GM19438 (cell line): ENCODE results near the gene MRPL17.
"Not testable (repeated sequence)": the region's sequence is repeated elsewhere in the genome, so short reads cannot be mapped to it uniquely, and the experiment has no call there.

Experiments
- ATAC-seq: cut with Tn5 transposase; IDR thresholded peaks from one replicate; pipeline ENCODE4 v1.9.1; 2021; ENCODE audit warnings: low read depth; ENCODE audit not compliant: unreplicated experiment

The MRPL17 gene

DNA sequence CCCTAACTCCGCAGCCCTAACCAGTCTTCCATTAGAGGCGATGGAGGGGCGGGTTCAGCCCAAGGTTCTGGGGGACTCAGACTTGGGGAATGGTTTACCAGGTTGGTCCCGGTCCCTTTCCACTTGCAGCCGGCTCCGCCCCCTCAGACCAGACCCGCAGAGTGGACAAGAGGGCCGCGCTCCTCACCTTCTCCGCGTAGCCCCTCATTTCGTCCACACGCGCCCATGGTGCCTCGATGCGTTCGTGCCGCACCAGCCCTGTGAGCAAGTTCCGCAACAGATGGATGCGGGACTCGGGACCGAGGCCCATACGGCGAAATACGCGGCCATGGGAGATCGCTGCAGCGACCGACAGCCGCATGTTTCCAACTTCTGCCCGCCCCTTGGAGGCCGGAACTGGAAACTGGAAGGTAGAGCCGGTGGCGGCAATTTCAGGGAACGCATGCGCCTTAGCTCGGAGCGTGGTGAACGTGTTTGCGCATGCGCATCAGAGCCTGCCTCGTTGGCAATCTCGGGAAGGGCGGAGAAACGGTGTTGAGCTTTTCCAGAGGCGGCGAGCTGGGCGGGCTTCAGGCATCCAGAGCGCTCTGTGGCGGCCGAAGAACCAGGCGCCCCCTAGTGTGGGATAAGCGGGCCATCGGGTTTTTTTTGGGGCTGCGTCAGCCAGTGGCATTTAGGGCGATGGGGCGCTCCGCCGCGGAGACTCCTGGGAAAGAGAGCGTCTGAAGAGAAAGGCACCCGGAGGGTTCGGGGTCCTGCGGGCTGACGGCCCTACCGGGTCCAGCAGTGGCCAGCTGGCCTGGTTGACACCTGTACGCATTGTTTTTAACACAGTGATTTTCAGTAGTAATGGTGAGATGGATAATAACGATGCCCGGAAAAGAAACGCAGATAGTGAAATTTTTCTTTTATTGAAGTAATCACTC, at the start of gene MRPL17:
TSS of gene MRPL17 (minus strand) at position 405 of the 926 bp plus-strand sequence. CDS start at position 361, 44 bp downstream.
- peak; percentile 92 for ATAC-seq

DNA sequence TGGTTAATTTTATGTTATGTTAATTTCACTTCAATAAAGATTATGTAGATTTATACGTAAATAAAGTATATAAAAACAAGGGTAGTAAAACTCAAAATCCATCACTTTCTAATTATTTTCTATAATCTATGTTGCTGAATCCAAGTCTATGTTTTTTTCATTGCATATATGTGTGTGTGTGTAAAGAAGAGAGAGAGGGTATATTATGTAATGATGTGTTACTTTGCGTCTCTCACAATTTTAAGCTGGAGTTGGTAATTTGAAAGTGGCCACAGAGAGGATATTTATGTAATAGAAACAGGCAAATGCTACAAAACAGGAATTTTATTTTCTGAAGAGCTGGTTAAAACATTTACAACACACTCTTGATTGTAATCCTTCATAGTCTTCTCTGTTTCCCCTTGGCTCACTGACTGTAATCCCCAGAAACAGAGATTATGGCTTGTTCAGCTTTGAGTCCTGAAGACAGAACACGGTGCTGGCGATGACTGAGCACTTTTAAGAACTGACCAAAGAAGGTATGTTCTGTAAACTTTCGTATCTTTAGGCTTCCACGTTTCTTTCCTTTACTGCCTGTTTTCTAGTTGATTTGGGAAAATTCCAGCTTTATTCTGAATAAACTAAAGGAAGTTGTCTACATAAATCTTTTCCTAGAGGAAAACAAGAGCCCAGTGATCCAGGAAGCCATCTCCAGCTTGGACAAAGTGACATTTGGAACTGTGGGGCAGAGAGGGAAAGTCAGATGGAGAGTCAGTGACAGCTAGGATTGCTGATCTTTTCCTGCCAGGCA, 45.0 kb upstream of the MRPL17 start:
- ATAC-seq: no peak

DNA sequence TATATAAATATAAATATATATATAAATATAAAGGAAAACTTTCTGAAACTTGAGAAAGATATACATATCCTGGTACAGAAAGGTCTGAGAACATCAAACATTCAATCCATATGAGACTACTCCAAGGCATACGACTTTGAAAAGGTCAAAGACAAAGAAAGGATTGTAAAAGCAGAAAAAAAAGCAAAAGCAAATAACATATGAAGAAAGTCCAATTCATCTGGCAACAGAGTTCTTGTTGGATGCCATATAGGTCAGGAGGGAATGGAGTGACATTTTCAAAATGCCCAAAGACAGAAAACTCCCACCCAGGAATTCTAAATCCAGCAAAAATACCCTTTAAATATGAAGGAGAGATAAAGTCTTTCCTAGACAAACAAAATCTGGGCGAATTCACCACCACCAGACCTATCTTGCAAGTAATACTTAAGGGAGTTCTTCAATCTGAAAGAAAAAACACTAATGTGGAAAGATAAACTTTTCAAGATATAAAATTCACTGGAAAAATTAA, 42.3 kb upstream of the MRPL17 start:
- no peak for ATAC-seq

DNA sequence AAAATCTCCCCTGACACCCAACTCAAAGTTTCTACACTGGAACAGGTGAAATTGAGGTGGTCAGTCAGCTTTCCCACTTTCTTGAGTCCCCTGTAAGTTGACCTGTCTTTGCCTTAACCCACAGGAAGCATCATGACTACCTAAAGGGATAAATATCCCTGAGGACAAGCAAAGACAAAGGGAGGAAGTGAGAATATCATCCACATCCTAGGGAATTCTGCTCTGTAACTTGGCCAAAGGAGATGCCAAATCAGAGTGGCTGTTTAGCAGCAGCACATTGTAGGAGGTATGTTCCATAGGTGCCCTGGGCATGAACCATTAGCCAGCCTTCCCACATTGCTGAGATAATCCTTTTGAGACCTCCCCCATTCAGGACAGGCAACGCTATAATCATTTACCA, 40.9 kb upstream of the MRPL17 start:
- ATAC-seq: no peak

DNA sequence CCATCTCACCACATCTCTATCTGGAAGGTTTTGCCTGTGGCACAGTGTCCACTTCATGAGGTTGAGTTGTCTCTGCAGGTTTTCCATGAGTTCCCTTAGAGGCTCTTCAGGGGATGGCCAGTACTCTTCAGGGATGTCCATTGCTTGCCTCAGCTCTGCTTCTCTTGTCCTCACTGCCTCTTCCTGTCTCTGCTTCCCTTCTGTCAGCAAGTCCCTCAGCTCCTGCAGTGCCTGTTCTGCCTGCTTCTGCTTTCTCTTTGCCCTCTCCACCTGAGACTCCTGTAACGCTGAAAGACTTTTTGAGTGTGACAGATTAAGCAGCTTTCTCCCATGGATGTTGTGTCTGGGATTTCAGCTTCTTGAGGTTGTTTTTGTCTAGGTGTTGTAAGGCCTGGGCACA, 38.2 kb upstream of the MRPL17 start:
- ATAC-seq: no peak

DNA sequence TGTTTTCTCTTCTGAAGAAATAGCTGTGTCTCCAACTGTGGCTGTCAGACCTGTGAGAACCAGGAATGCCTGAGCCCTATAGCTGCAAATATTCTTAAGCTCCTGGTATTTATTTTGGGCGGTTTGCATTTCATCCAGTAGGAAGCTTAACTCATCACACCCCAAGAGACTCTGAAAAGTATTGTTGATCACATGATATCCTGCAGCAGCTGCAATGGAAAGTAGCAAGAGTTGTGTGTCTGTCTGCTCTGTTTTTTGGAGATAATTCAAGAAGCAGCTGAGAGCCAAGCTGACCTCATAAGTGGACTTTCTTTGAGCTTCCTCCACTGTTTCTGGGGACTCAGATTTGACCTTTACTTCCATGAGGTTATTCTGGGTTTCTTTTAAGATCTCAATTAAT, 36.4 kb upstream of the MRPL17 start:
- ATAC-seq: no peak

DNA sequence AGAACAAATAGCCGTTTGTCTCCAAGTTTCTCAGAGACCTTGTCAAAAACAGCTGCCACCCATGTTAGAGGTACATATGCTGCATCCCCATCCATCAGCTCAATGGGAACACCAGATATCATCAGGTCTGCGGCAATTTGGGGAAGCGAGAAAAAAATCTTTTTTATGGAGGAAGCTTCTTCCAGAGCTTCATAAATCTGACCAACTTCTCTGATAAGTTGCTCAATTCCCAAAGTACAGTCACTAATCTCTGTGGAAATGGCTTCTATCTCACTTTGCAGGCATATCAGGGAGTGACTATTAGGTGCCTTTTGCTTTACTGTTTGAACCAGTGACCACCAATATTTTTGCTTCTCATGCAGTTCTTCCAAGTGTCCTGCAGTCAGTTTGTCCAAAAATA, 34.3 kb upstream of the MRPL17 start:
- no peak for ATAC-seq

DNA sequence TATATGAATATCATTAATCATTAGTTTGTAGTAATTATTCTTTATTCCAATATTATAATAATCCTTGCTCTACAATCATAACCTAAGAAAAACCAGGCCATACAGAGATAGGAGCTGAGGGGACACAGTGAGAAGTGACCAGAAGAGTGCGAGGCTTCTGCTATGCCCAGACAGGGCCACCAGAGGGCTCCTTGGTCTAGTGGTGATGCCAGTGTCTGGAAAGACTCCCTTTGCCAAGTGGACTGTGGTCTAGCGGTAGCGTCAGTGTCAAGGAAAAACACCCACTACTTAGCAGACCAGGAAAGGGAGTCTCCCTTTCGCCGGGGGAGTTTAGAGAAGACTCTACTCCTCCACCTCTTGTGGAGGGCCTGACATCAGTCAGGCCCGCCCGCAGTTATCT, 28.4 kb upstream of the MRPL17 start:
- not testable (repeated sequence) for ATAC-seq

DNA sequence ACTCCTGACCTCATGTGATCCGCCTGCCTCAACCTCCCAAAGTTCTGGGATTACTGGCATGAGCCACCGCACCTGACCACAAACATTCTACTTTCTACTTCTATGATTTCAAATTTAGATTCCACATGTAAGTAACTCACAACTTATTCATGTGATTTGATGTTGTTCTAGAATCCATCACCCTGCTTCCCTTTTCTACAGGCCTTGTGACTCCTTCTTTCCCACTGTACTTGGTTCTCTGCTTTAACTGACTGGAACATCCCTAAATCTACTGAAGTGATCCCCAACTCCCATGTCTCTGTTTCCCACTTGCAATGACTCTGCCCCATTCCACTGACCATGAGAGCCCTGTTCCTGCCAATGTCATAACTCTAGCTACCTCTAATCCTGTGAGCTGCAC, 25.7 kb upstream of the MRPL17 start:
- no peak for ATAC-seq

DNA sequence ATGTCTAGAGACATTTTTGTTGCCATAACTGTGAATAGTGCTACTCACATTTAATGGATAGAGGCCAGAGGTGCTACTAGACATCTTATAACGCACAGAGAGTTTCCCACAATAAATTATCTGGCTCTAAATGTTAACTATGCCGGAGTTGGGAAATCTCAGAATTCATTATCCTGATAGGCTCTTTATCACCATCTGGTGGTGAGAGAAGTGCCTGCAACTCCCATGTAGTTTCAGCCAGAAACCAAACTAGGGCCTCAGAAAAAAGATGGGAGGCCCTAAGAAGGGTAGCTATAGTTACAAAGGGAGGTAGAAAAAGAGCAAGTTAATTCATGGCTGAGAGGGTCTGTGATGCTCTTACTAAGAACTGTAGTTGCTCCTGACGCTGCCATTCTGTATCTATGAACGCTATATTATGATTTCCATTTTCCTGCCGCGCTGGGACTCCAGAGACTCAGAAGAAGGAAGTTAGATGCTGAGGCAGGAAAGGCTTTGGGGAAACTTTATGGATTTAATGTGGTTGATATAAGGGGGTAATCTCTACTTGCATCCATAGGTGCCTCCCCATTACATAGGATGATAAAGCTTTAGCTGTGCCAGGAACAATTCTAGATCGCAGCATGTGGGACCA, 22.9 kb upstream of the MRPL17 start:
- no peak for ATAC-seq

DNA sequence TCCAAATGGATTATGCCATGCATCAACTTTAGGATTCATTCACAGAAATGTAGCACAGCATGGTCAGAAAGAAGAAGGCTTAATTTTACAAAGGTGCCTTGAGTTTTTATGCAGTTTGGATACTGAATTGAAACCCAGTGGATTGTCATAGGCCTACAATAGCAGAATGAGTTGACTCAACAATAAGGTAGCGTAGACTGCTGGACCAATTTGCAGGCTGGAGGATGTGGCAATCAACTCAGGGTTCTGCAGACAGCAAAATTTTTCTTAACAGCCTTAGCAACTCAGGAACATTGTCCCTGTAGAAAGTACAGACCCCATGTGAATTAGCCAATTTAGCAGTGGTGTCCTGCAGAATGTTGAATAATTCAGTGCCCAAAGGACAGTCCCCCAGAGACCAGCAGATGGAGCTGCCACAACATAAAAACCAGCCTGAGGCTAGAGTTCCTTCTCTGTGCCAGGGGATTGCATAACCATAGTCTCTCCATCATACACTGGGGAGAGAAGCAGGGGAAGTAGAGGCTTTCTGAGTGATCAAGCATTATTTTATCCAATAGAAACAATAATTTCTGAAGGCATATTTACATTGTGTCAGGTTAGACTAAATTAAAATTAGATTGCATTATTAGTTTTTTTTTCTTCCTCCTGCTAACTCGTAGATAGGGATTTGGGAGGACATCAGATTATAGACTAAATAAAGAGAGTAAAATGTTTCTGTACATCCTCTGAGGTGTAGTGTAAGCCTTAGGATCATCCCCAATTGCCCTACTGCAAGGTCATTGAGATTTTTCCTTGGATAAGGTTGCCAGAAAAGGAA, 20.3 kb upstream of the MRPL17 start:
- no peak for ATAC-seq

DNA sequence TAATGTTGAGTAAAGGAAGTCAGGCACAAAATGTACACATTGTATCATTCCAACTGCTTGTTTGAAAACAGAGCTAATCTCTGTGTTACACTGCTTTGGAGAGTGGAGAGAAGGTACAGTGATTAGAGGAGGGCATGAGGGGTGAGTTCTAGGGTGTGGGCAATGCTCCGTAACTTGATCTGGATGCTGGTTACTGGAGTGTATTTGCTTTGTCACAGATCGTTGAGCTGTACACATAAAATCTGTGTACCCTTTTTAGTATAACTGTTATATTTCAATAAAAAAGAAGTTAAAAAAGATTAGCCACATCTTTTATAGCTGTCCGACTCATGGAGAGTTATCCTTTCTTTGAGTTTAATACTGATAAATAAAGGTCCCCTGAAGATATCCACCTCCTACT, 18.8 kb upstream of the MRPL17 start:
- ATAC-seq: not testable (repeated sequence)

DNA sequence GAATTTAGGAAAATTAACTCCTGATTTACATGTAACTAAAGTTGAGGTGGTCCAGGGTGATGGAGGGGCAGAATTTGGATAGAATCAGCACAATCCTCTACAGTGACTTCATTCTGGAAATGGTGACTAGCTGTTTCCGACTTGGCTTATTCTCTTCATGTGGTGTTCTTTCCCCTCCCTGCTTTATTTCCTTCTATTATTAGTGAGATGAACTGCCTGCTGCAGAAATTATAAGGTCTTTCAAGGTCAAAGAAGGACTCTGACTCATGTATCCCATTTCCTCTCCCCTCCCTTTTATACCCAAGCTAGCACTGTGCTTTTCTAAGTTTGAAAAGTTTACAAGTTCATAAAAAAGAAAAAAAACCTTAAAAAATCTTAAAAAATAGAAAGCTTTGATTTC, 12.2 kb upstream of the MRPL17 start:
- no peak for ATAC-seq

DNA sequence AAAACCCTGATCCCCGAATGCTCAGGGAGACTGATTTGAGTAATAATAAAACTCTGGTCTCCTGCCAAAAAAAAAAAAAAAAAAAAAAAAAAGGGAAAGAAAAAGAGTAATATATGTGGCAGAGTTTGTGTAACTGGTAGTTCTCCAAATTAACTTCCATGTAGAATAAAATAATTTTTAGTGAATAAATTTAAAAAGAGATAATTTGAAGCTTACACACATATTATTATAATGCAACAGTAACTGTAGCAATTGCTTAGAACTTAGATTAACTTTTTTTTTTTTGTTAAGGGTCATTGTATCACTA, 11.0 kb upstream of the MRPL17 start:
- ATAC-seq: no peak

DNA sequence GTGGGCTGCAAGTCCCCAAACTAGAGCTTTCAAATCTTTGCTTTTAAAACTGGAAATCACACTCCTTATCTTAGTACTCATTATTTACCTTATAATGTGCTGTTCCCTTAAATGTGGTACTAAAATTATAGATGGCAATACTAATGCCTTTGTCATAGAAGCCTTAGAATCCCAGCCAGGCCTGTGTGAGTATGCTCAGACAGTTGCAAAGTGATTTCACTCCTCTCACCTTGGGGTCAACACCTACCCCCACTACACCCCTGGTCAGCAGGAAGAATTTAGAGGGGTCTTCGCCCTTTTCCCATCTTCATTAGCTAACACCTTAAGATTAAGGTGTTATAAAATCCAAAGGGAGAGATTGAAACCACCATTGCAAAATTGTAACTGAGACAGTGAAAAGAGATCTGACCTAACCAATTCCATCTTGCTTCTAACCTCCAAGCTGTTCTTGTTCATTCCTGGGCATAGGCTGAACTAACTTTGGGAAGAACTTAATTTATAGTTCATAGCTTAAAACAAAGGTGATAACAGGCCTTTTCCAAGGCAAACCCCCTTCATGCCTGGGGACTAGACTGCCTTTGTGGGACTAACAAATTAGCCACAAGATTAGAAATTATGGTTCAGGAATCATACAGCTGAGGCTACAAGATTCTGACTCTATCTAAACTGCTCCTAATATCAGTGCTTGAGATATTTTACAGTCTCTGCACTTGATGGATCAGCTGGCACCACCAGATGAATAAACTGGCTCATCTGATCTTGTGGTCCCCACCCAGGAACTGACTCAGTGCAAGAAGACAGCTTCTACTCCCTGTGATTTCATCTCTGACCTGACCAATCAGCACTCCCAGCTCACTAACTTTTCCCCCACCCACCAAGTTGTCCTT, 10.4 kb upstream of the MRPL17 start:
- no peak for ATAC-seq

DNA sequence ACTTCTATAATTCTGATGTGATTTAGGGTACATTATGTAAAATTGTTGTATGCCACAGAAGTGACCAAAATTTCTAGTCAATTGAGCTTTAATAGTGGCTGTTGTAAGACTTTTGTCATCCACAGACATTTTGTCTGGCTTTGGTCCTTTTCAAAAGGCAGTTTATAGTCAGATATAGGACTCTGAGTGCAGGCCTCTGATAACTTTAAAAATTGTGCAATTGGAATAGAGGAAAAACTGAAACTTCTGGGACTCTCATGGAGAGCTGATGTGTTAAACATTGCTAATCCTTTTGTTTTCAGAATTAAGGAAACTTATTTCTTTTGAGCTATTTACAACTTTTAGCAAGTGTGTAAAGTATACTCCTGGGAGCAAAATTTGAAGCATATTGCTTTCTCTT, 9.0 kb upstream of the MRPL17 start:
- ATAC-seq: no peak

DNA sequence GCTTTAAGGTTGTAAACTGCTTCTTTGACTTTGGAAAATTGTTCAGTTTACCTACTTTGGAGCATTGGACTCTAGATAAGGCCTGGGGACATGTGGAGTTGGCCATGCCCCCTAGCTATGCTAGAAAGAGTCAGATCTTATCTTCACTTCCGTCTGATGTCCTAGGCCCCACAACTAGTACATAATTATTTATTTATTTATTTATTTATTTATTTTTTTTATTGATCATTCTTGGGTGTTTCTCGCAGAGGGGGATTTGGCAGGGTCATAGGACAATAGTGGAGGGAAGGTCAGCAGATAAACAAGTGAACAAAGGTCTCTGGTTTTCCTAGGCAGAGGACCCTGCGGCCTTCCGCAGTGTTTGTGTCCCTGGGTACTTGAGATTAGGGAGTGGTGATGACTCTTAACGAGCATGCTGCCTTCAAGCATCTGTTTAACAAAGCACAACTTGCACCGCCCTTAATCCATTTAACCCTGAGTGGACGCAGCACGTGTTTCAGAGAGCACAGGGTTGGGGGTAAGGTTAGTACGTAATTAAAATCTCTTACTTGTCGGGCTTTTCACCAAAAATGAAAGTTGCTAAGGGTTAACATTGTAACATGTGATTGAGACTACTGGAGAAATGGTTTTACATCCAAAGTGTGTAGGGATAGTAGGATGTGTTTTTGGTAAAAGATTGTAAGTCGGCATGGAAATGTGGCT, 7.4 kb upstream of the MRPL17 start:
- not testable (repeated sequence) for ATAC-seq

DNA sequence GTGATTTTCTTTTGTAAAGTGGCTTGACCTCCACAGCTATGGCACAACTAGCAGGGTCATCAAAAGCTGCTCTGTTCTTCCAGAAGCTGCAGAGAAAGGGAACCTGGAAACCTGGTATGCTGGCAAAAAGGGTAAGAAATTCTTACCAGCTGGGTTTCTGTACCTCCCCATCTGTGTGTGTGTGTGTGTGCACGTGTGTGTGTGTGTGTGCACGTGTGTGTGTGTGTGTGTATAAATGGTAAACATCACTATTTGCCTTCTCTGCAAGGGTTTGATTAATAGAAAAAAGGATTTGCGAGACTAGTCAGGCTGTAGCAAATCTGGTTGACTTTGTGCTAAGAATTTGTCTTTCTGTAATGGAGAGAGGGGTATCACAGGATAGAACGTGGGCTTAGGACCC, 4.7 kb upstream of the MRPL17 start:
- no peak for ATAC-seq

DNA sequence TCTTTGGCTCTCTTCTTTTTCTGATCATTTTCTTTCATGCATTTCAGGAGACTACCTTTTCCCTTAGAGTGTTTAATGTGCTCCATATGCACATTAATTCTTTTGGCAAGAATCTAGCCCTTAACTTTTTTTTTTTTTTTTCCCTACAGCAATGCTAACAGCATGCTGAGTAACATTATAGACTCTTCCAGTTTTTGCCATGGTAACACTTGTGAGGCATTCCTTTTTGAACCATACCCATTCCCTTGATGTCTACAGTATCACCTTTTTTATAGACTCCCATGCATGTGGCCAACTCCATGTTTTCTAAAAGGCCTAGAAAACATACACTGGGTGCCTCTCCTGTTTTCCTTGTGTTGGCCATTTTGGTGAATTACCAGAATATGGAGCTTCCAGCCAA, 2.9 kb upstream of the MRPL17 start:
- ATAC-seq: no peak
